ENCODE measurements around the gene PSMB8. TPM values are rescaled to one million over a fixed set of nuclear protein-coding genes. Genes with fewer than 3 reads are reported as not detected.

PSMB8 gene
- total RNA-seq, 1 donor from 2014 or later, result 8.5 TPM

- no peak for DNase-seq
Measured at GRCh38 chr6:32792901-32793435, 50.9 kb downstream of the PSMB8 start.

Other genes starting within 250 kb of the PSMB8 start
- gene HLA-DQA1, start 206.6 kb downstream of the PSMB8 start, total RNA-seq, result not detected
- not detected for gene HLA-DQB1, start 177.4 kb downstream of the PSMB8 start, total RNA-seq
- 0.31 TPM for gene HLA-DQA2, start 102.7 kb downstream of the PSMB8 start, total RNA-seq
- not detected for gene HLA-DQB2, start 80.5 kb downstream of the PSMB8 start, total RNA-seq
- gene HLA-DOB, start 27.0 kb downstream of the PSMB8 start, total RNA-seq, result 1.4 TPM
- 6.2 TPM for gene TAP2, start 5.3 kb downstream of the PSMB8 start, total RNA-seq
- 15.4 TPM for gene TAP1, start 9.7 kb upstream of the PSMB8 start, total RNA-seq
- 5.7 TPM for gene PSMB9, start 10.1 kb upstream of the PSMB8 start, total RNA-seq
- 6.6 TPM for gene HLA-DMB, start 97.0 kb upstream of the PSMB8 start, total RNA-seq
- gene HLA-DMA, start 109.0 kb upstream of the PSMB8 start, total RNA-seq, result 4.3 TPM
- gene BRD2, start 124.5 kb upstream of the PSMB8 start, total RNA-seq, result 84.5 TPM
- 1.6 TPM for gene HLA-DOA, start 165.5 kb upstream of the PSMB8 start, total RNA-seq
- 15.6 TPM for gene HLA-DPA1, start 229.6 kb upstream of the PSMB8 start, total RNA-seq
- gene HLA-DPB1, start 231.9 kb upstream of the PSMB8 start, total RNA-seq, result 9.9 TPM

All from tongue (tissue), 2 donors.